NCI-H446 (cell line): ENCODE data around the gene FAM90A1.
"Not testable (repeated sequence)": the region's sequence is repeated elsewhere in the genome, so short reads cannot be mapped to it uniquely, and the experiment has no call there.

Source experiments
- DNase-seq, 2 experiments: peaks; one replicate each; lab custom pipeline; 2025; lab: John Stamatoyannopoulos, UW

Gene FAM90A1

GRCh38 chr12:8233300-8233855 lies 6.0 kb upstream of the FAM90A1 start:
- DNase-seq, result not testable (repeated sequence)

- not testable (repeated sequence) for DNase-seq
These were observed 4.5 kb upstream of the FAM90A1 start for GRCh38 chr12:8231666-8232608.

GRCh38 chr12:8231049-8231448 lies 3.6 kb upstream of the FAM90A1 start:
- DNase-seq, result not testable (repeated sequence)

GRCh38 chr12:8229486-8229885 lies 2.1 kb upstream of the FAM90A1 start:
- DNase-seq, result not testable (repeated sequence)

GRCh38 chr12:8228607-8229006 lies 1.2 kb upstream of the FAM90A1 start:
- not testable (repeated sequence) for DNase-seq

GRCh38 chr12:8227732-8228077 lies 287 bp upstream of the FAM90A1 start:
- not testable (repeated sequence) for DNase-seq

- DNase-seq, result no peak
These were observed 1.1 kb downstream of the FAM90A1 start for GRCh38 chr12:8226355-8226754.

GRCh38 chr12:8224782-8225181 lies 2.6 kb downstream of the FAM90A1 start:
- DNase-seq, result not testable (repeated sequence)

GRCh38 chr12:8223646-8224045 lies 3.8 kb downstream of the FAM90A1 start:
- DNase-seq, result not testable (repeated sequence)

- DNase-seq, result not testable (repeated sequence)
These were observed 5.1 kb downstream of the FAM90A1 start for GRCh38 chr12:8222303-8222702.

- DNase-seq, result not testable (repeated sequence)
These were observed 5.6 kb downstream of the FAM90A1 start for GRCh38 chr12:8221844-8222243.

- DNase-seq, result not testable (repeated sequence)
These were observed 6.0 kb downstream of the FAM90A1 start for GRCh38 chr12:8221375-8221774.

GRCh38 chr12:8218711-8219382 lies 8.6 kb downstream of the FAM90A1 start:
- DNase-seq, result not testable (repeated sequence)

GRCh38 chr12:8197685-8198308 lies 29.6 kb downstream of the FAM90A1 start:
- not testable (repeated sequence) for DNase-seq

- not testable (repeated sequence) for DNase-seq
These were observed 39.3 kb downstream of the FAM90A1 start for GRCh38 chr12:8188088-8188487.

GRCh38 chr12:8184206-8184605 lies 43.2 kb downstream of the FAM90A1 start:
- DNase-seq, result not testable (repeated sequence)

- not testable (repeated sequence) for DNase-seq
These were observed 44.1 kb downstream of the FAM90A1 start for GRCh38 chr12:8183346-8183745.

GRCh38 chr12:8182923-8183322 lies 44.5 kb downstream of the FAM90A1 start:
- DNase-seq, result not testable (repeated sequence)

- DNase-seq, result not testable (repeated sequence)
These were observed 46.1 kb downstream of the FAM90A1 start for GRCh38 chr12:8181271-8181670.

- peak; percentile 49 to 67 for DNase-seq
These were observed 47.3 kb downstream of the FAM90A1 start for GRCh38 chr12:8179989-8180585.

GRCh38 chr12:8172911-8173310 lies 54.5 kb downstream of the FAM90A1 start:
- DNase-seq, result not testable (repeated sequence)
